ENCODE measurements around the gene PPP3R1. TPM values are rescaled to one million over a fixed set of nuclear protein-coding genes. Genes with fewer than 3 reads are reported as not detected.
A peak's percentile ranks its signal among the peaks of the same experiment; 100 is the strongest.

Gene PPP3R1
- total RNA-seq, 1 donor from 2014 or later: 39.1 TPM

DNA sequence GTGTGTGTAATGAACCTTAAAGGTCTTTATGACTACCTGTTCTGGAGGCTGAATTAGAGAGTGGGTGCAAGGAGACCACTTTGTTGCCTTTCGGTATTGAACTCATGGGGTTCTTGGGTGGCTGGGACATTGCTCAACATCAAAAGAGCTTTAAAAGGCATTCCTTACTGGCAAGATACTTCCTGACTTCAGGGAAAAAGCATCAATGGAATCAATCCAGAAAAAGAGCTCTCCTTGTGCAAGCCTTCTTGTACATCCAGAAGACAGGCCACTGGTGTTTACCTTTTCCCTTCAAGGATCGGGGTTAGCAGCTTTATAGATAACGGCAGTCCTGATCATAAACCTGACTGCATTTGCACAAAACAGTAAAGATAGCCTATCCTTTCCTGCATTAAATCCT is 85.1 kb downstream of the PPP3R1 start:
- Histone ChIP-seq H3K9ac (ENCODE audit: low read depth in 1 of 3, low read length in 3 of 3) (no peak overlapping the region), H3K4me1 (ENCODE audit: control insufficient read depth in 3 of 3, insufficient read depth in 3 of 3, low read length in 3 of 3) (no peaks in the 10 kb centered on the region), H3K9me3 (ENCODE audit: control insufficient read depth in 3 of 3, low read length in 3 of 3) (no peaks in the 10 kb centered on the region), H3K27me3 (ENCODE audit: control insufficient read depth in 3 of 3, insufficient read depth in 3 of 3, low read length in 3 of 3) (no peaks in the 10 kb centered on the region), H3K36me3 (ENCODE audit: control insufficient read depth in 3 of 3, insufficient read depth in 3 of 3, low read length in 3 of 3) (peaks cover 16 to 25% (median 22%) of the 10 kb centered on the region in 3 donors), H3K27ac (ENCODE audit: low read depth, low read length) (no peak overlapping the region), H3K4me3 (ENCODE audit: low read length in 3 of 3) (no peak overlapping the region)

GRCh38 chr2:68163641-68164040 is 88.7 kb downstream of the PPP3R1 start:
- H3K27me3 ChIP-seq (ENCODE audit: control insufficient read depth in 3 of 3, insufficient read depth in 3 of 3, low read length in 3 of 3): no peaks in the 10 kb centered on the region
- peaks cover 5 to 8% (median 6%) of the 10 kb centered on the region in 3 donors for H3K4me1 ChIP-seq (ENCODE audit: control insufficient read depth in 3 of 3, insufficient read depth in 3 of 3, low read length in 3 of 3)
- no peak overlapping the region for H3K4me3 ChIP-seq (ENCODE audit: low read length in 3 of 3)
- no peak overlapping the region for H3K27ac ChIP-seq (ENCODE audit: low read depth, low read length)
- peaks cover 18 to 32% (median 31%) of the 10 kb centered on the region in 3 donors for H3K36me3 ChIP-seq (ENCODE audit: control insufficient read depth in 3 of 3, insufficient read depth in 3 of 3, low read length in 3 of 3)
- no peak overlapping the region for H3K9ac ChIP-seq (ENCODE audit: low read depth in 1 of 3, low read length in 3 of 3)
- no peaks in the 10 kb centered on the region for H3K9me3 ChIP-seq (ENCODE audit: control insufficient read depth in 3 of 3, low read length in 3 of 3)

DNA sequence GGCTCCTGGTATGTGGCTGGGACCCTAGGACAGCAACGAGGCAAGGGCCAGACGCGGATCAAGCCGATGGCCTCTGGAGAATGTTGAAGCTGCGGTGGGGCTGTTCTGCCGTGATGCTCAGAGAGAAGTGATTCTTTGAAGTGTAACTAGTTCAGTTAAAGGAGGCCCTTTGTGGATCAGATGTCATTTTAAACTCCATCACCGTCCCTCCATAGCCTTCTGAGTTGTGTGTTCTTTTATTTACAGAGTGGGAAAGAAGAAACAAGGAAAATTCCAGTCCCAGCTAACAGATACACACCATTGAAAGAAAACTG is 94.2 kb downstream of the PPP3R1 start:
- H3K27ac ChIP-seq (ENCODE audit: low read depth, low read length): peak overlapping the region; percentile 99
- H3K36me3 ChIP-seq (ENCODE audit: control insufficient read depth in 3 of 3, insufficient read depth in 3 of 3, low read length in 3 of 3): peaks cover 9 to 27% (median 21%) of the 10 kb centered on the region in 3 donors
- no peaks in the 10 kb centered on the region for H3K27me3 ChIP-seq (ENCODE audit: control insufficient read depth in 3 of 3, insufficient read depth in 3 of 3, low read length in 3 of 3)
- peak overlapping the region; percentile 92 to 97 (median 96) for H3K9ac ChIP-seq (ENCODE audit: low read depth in 1 of 3, low read length in 3 of 3)
- H3K4me1 ChIP-seq (ENCODE audit: control insufficient read depth in 3 of 3, insufficient read depth in 3 of 3, low read length in 3 of 3): peaks cover 24 to 27% (median 26%) of the 10 kb centered on the region in 3 donors
- peak overlapping the region; percentile 98 to 100 (median 98) for H3K4me3 ChIP-seq (ENCODE audit: low read length in 3 of 3)
- H3K9me3 ChIP-seq (ENCODE audit: control insufficient read depth in 3 of 3, low read length in 3 of 3): no peaks in the 10 kb centered on the region

- Histone ChIP-seq H3K9ac (ENCODE audit: low read depth in 1 of 3, low read length in 3 of 3) (peak within 1 kb of the TSS; percentile 92 to 97 (median 96)), H3K27me3 (ENCODE audit: control insufficient read depth in 3 of 3, insufficient read depth in 3 of 3, low read length in 3 of 3) (no peaks in the 10 kb centered on the region), H3K4me1 (ENCODE audit: control insufficient read depth in 3 of 3, insufficient read depth in 3 of 3, low read length in 3 of 3) (peaks cover 24 to 27% (median 26%) of the 10 kb centered on the region in 3 donors), H3K9me3 (ENCODE audit: control insufficient read depth in 3 of 3, low read length in 3 of 3) (no peaks in the 10 kb centered on the region), H3K36me3 (ENCODE audit: control insufficient read depth in 3 of 3, insufficient read depth in 3 of 3, low read length in 3 of 3) (peaks cover 9 to 23% (median 18%) of the 10 kb centered on the region in 3 donors), H3K4me3 (ENCODE audit: low read length in 3 of 3) (peak within 1 kb of the TSS; percentile 98 to 100 (median 98)), H3K27ac (ENCODE audit: low read depth, low read length) (peak within 1 kb of the TSS; percentile 99)
These were observed 94.8 kb downstream of the PPP3R1 start, which contains the start of gene PNO1 for GRCh38 chr2:68157402-68158133. PNO1 (plus strand) TSS chr2:68157888; CDS start chr2:68157935, 47 bp downstream.

GRCh38 chr2:68157002-68157401 is 95.3 kb downstream of the PPP3R1 start:
- Histone ChIP-seq H3K9me3 (ENCODE audit: control insufficient read depth in 3 of 3, low read length in 3 of 3) (no peaks in the 10 kb centered on the region), H3K9ac (ENCODE audit: low read depth in 1 of 3, low read length in 3 of 3) (peak overlapping the region; percentile 92 to 97 (median 96)), H3K36me3 (ENCODE audit: control insufficient read depth in 3 of 3, insufficient read depth in 3 of 3, low read length in 3 of 3) (peaks cover 8 to 17% (median 14%) of the 10 kb centered on the region in 3 donors), H3K4me1 (ENCODE audit: control insufficient read depth in 3 of 3, insufficient read depth in 3 of 3, low read length in 3 of 3) (peaks cover 24 to 27% (median 26%) of the 10 kb centered on the region in 3 donors), H3K27me3 (ENCODE audit: control insufficient read depth in 3 of 3, insufficient read depth in 3 of 3, low read length in 3 of 3) (no peaks in the 10 kb centered on the region), H3K4me3 (ENCODE audit: low read length in 3 of 3) (peak overlapping the region; percentile 98 to 100 (median 98)), H3K27ac (ENCODE audit: low read depth, low read length) (peak overlapping the region; percentile 99)

- peaks cover 24 to 27% (median 26%) of the 10 kb centered on the region in 3 donors for H3K4me1 ChIP-seq (ENCODE audit: control insufficient read depth in 3 of 3, insufficient read depth in 3 of 3, low read length in 3 of 3)
These were observed 95.9 kb downstream of the PPP3R1 start for GRCh38 chr2:68156419-68156818.

GRCh38 chr2:68155618-68156017 is 96.7 kb downstream of the PPP3R1 start:
- Histone ChIP-seq H3K36me3 (ENCODE audit: control insufficient read depth in 3 of 3, insufficient read depth in 3 of 3, low read length in 3 of 3) (peaks cover 4 to 8% (median 6%) of the 10 kb centered on the region in 3 donors), H3K27me3 (ENCODE audit: control insufficient read depth in 3 of 3, insufficient read depth in 3 of 3, low read length in 3 of 3) (no peaks in the 10 kb centered on the region), H3K27ac (ENCODE audit: low read depth, low read length) (no peak overlapping the region), H3K4me1 (ENCODE audit: control insufficient read depth in 3 of 3, insufficient read depth in 3 of 3, low read length in 3 of 3) (peaks cover 24 to 27% (median 26%) of the 10 kb centered on the region in 3 donors), H3K4me3 (ENCODE audit: low read length in 3 of 3) (peak overlapping the region in 1 of 3 donors; percentile 15), H3K9ac (ENCODE audit: low read depth in 1 of 3, low read length in 3 of 3) (no peak overlapping the region), H3K9me3 (ENCODE audit: control insufficient read depth in 3 of 3, low read length in 3 of 3) (no peaks in the 10 kb centered on the region)

More at GRCh38 chr2:68156419-68156818, 95.9 kb downstream of the PPP3R1 start:
- no peaks in the 10 kb centered on the region for H3K9me3 ChIP-seq (ENCODE audit: control insufficient read depth in 3 of 3, low read length in 3 of 3)
- H3K4me3 ChIP-seq (ENCODE audit: low read length in 3 of 3): peak overlapping the region; percentile 98 to 100 (median 98)
- H3K36me3 ChIP-seq (ENCODE audit: control insufficient read depth in 3 of 3, insufficient read depth in 3 of 3, low read length in 3 of 3): peaks cover 4 to 14% (median 11%) of the 10 kb centered on the region in 3 donors
- H3K27me3 ChIP-seq (ENCODE audit: control insufficient read depth in 3 of 3, insufficient read depth in 3 of 3, low read length in 3 of 3): no peaks in the 10 kb centered on the region
- H3K9ac ChIP-seq (ENCODE audit: low read depth in 1 of 3, low read length in 3 of 3): peak overlapping the region; percentile 92 to 97 (median 96)
- H3K27ac ChIP-seq (ENCODE audit: low read depth, low read length): peak overlapping the region; percentile 99

DNA sequence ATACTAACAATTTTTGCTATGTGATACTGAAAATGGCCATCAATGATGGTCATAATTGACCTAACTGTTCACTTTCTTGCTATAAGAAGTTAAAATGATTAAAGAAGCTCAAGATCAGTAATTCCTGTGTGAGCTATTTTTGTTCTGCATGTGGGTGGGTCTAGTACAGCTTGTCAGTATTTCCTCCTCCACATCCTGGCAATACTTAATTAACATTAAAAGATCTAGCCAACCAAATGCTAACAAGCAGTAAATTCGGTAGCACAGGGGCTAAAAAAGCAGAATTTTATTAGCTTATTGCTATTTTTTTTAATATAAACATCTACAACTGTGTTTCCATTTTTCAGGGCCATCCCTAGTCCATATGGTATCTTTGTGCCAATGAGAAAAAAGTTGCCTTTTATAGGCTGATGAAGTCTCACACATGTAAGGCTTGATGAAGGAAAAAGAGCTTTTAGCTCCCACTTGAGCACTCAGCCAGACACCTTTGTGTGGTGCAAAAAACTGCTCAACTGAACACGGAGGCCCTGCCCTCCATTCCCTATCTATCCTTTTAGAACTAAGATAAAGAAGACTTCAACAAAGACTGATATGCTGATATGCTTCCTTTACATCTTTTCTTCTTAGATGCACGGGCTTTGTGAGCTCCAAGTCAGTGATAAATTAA is 99.5 kb downstream of the PPP3R1 start:
- H3K9me3 ChIP-seq (ENCODE audit: control insufficient read depth in 3 of 3, low read length in 3 of 3): no peaks in the 10 kb centered on the region
- H3K27ac ChIP-seq (ENCODE audit: low read depth, low read length): no peak overlapping the region
- H3K9ac ChIP-seq (ENCODE audit: low read depth in 1 of 3, low read length in 3 of 3): no peak overlapping the region
- no peaks in the 10 kb centered on the region for H3K27me3 ChIP-seq (ENCODE audit: control insufficient read depth in 3 of 3, insufficient read depth in 3 of 3, low read length in 3 of 3)
- H3K4me1 ChIP-seq (ENCODE audit: control insufficient read depth in 3 of 3, insufficient read depth in 3 of 3, low read length in 3 of 3): peaks cover 12 to 13% (median 12%) of the 10 kb centered on the region in 3 donors
- no peak overlapping the region for H3K4me3 ChIP-seq (ENCODE audit: low read length in 3 of 3)
- H3K36me3 ChIP-seq (ENCODE audit: control insufficient read depth in 3 of 3, insufficient read depth in 3 of 3, low read length in 3 of 3): peaks cover 0 to 2% (median under 1%) of the 10 kb centered on the region in 3 donors

DNA sequence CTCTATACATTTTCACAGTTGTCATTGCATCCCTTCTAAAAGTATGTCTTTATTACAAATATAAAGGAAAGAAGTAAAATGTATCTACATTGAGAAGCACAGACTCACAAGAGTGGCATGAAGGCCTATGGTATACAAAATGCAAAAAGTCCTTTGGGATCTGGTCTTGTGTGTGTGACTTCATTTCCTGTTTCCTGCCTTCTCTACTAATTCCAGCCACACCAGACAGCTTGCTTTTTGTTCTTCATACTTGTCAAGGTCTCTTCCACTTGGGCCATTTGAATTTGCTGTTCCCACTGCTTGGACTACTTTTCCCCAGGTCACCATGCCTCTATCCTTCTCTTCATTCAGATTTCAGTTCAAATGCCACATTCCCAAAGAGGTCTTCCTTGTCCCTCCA is 101.3 kb downstream of the PPP3R1 start:
- H3K9ac ChIP-seq (ENCODE audit: low read depth in 1 of 3, low read length in 3 of 3): no peak overlapping the region
- no peaks in the 10 kb centered on the region for H3K9me3 ChIP-seq (ENCODE audit: control insufficient read depth in 3 of 3, low read length in 3 of 3)
- no peaks in the 10 kb centered on the region for H3K27me3 ChIP-seq (ENCODE audit: control insufficient read depth in 3 of 3, insufficient read depth in 3 of 3, low read length in 3 of 3)
- peaks cover 4 to 7% (median 5%) of the 10 kb centered on the region in 3 donors for H3K4me1 ChIP-seq (ENCODE audit: control insufficient read depth in 3 of 3, insufficient read depth in 3 of 3, low read length in 3 of 3)
- no peak overlapping the region for H3K27ac ChIP-seq (ENCODE audit: low read depth, low read length)
- peaks cover 0 to 2% (median 0%) of the 10 kb centered on the region in 3 donors for H3K36me3 ChIP-seq (ENCODE audit: control insufficient read depth in 3 of 3, insufficient read depth in 3 of 3, low read length in 3 of 3)
- no peak overlapping the region for H3K4me3 ChIP-seq (ENCODE audit: low read length in 3 of 3)

DNA sequence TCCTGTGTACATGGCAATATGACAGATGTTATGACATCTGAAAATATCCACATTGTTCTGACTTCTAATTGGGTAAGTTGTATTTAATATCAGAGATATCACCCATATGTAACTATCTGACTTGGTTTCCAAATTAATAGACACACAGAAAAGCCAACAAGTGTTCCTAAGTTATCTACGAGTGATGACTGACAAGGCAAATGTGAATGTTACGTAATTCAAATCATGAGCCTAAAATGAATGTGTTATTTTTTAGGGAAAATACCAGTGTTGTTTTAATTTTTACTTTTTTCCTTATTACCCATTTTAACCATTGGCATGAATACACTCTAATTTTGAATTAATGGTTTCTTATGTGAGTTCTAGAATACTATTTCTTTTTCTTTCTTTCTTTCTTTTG is 110.5 kb downstream of the PPP3R1 start:
- H3K36me3 ChIP-seq (ENCODE audit: control insufficient read depth in 3 of 3, insufficient read depth in 3 of 3, low read length in 3 of 3): peaks cover 0 to 8% (median 2%) of the 10 kb centered on the region in 3 donors
- no peak overlapping the region for H3K9ac ChIP-seq (ENCODE audit: low read depth in 1 of 3, low read length in 3 of 3)
- H3K27me3 ChIP-seq (ENCODE audit: control insufficient read depth in 3 of 3, insufficient read depth in 3 of 3, low read length in 3 of 3): no peaks in the 10 kb centered on the region
- H3K4me1 ChIP-seq (ENCODE audit: control insufficient read depth in 3 of 3, insufficient read depth in 3 of 3, low read length in 3 of 3): no peaks in the 10 kb centered on the region
- H3K27ac ChIP-seq (ENCODE audit: low read depth, low read length): no peak overlapping the region
- H3K9me3 ChIP-seq (ENCODE audit: control insufficient read depth in 3 of 3, low read length in 3 of 3): no peaks in the 10 kb centered on the region
- no peak overlapping the region for H3K4me3 ChIP-seq (ENCODE audit: low read length in 3 of 3)
